ENCODE results near the gene METTL16.
A peak's percentile ranks its signal among the peaks of the same experiment; 100 is the strongest.

The METTL16 gene

GRCh38 chr17:2415081-2415480 lies 96.6 kb downstream of the METTL16 start:
- H3K9ac ChIP-seq (ENCODE audit: low read length) = no peak overlapping the region
- peaks cover 38% of the 10 kb centered on the region for H3K36me3 ChIP-seq (ENCODE audit: control insufficient read depth, insufficient read depth, low read length)
- no peak overlapping the region for H3K4me3 ChIP-seq (ENCODE audit: low read depth, low read length)
- no peaks in the 10 kb centered on the region for H3K9me3 ChIP-seq (ENCODE audit: control insufficient read depth, insufficient read depth, low read depth, low read length)
- H3K4me1 ChIP-seq (ENCODE audit: control insufficient read depth, insufficient read depth, low read length) = no peaks in the 10 kb centered on the region
- no peaks in the 10 kb centered on the region for H3K27me3 ChIP-seq (ENCODE audit: control insufficient read depth, insufficient read depth, low read length)
- H3K27ac ChIP-seq (ENCODE audit: low read depth, low read length) = no peak overlapping the region

- Histone ChIP-seq H3K4me1 (ENCODE audit: control insufficient read depth, insufficient read depth, low read length) (no peaks in the 10 kb centered on the region), H3K27ac (ENCODE audit: low read depth, low read length) (no peak overlapping the region), H3K9me3 (ENCODE audit: control insufficient read depth, insufficient read depth, low read depth, low read length) (no peaks in the 10 kb centered on the region), H3K27me3 (ENCODE audit: control insufficient read depth, insufficient read depth, low read length) (no peaks in the 10 kb centered on the region), H3K36me3 (ENCODE audit: control insufficient read depth, insufficient read depth, low read length) (peaks cover 32% of the 10 kb centered on the region), H3K4me3 (ENCODE audit: low read depth, low read length) (no peak overlapping the region), H3K9ac (ENCODE audit: low read length) (no peak overlapping the region)
Observed at GRCh38 chr17:2414446-2415064, 97.1 kb downstream of the METTL16 start.

- Histone ChIP-seq H3K27ac (ENCODE audit: low read depth, low read length) (no peak overlapping the region), H3K9ac (ENCODE audit: low read length) (no peak overlapping the region)
Observed at GRCh38 chr17:2412561-2413021, 99.1 kb downstream of the METTL16 start.

GRCh38 chr17:2410951-2411350 lies 100.7 kb downstream of the METTL16 start:
- Histone ChIP-seq H3K4me3 (ENCODE audit: low read depth, low read length) (no peak overlapping the region), H3K9me3 (ENCODE audit: control insufficient read depth, insufficient read depth, low read depth, low read length) (no peaks in the 10 kb centered on the region), H3K36me3 (ENCODE audit: control insufficient read depth, insufficient read depth, low read length) (peaks cover 23% of the 10 kb centered on the region), H3K27me3 (ENCODE audit: control insufficient read depth, insufficient read depth, low read length) (no peaks in the 10 kb centered on the region), H3K9ac (ENCODE audit: low read length) (no peak overlapping the region), H3K27ac (ENCODE audit: low read depth, low read length) (no peak overlapping the region), H3K4me1 (ENCODE audit: control insufficient read depth, insufficient read depth, low read length) (no peaks in the 10 kb centered on the region)

More at GRCh38 chr17:2412561-2413021, 99.1 kb downstream of the METTL16 start:
- H3K36me3 ChIP-seq (ENCODE audit: control insufficient read depth, insufficient read depth, low read length) = peaks cover 20% of the 10 kb centered on the region
- H3K9me3 ChIP-seq (ENCODE audit: control insufficient read depth, insufficient read depth, low read depth, low read length) = no peaks in the 10 kb centered on the region
- no peaks in the 10 kb centered on the region for H3K4me1 ChIP-seq (ENCODE audit: control insufficient read depth, insufficient read depth, low read length)
- H3K27me3 ChIP-seq (ENCODE audit: control insufficient read depth, insufficient read depth, low read length) = no peaks in the 10 kb centered on the region
- no peak overlapping the region for H3K4me3 ChIP-seq (ENCODE audit: low read depth, low read length)

GRCh38 chr17:2406903-2407790 lies 104.5 kb downstream of the METTL16 start:
- Histone ChIP-seq H3K9me3 (ENCODE audit: control insufficient read depth, insufficient read depth, low read depth, low read length) (no peaks in the 10 kb centered on the region), H3K4me3 (ENCODE audit: low read depth, low read length) (no peak overlapping the region), H3K36me3 (ENCODE audit: control insufficient read depth, insufficient read depth, low read length) (peaks cover 6% of the 10 kb centered on the region; the same call in 1 of the 2 replicates), H3K27me3 (ENCODE audit: control insufficient read depth, insufficient read depth, low read length) (no peaks in the 10 kb centered on the region), H3K4me1 (ENCODE audit: control insufficient read depth, insufficient read depth, low read length) (no peaks in the 10 kb centered on the region), H3K9ac (ENCODE audit: low read length) (no peak overlapping the region), H3K27ac (ENCODE audit: low read depth, low read length) (no peak overlapping the region)

- Histone ChIP-seq H3K27ac (ENCODE audit: low read depth, low read length) (no peak overlapping the region), H3K9me3 (ENCODE audit: control insufficient read depth, insufficient read depth, low read depth, low read length) (no peaks in the 10 kb centered on the region), H3K9ac (ENCODE audit: low read length) (no peak overlapping the region), H3K4me1 (ENCODE audit: control insufficient read depth, insufficient read depth, low read length) (no peaks in the 10 kb centered on the region), H3K36me3 (ENCODE audit: control insufficient read depth, insufficient read depth, low read length) (peaks cover 6% of the 10 kb centered on the region; the same call in 1 of the 2 replicates), H3K27me3 (ENCODE audit: control insufficient read depth, insufficient read depth, low read length) (no peaks in the 10 kb centered on the region), H3K4me3 (ENCODE audit: low read depth, low read length) (no peak overlapping the region)
Observed at GRCh38 chr17:2406271-2406902, 105.3 kb downstream of the METTL16 start.

GRCh38 chr17:2405247-2405926 lies 106.3 kb downstream of the METTL16 start:
- Histone ChIP-seq H3K9ac (ENCODE audit: low read length) (no peak overlapping the region), H3K36me3 (ENCODE audit: control insufficient read depth, insufficient read depth, low read length) (0 out of 2 replicates have a peak, but pooled peaks cover 3% of the 10 kb centered on the region), H3K4me1 (ENCODE audit: control insufficient read depth, insufficient read depth, low read length) (no peaks in the 10 kb centered on the region), H3K27ac (ENCODE audit: low read depth, low read length) (no peak overlapping the region), H3K9me3 (ENCODE audit: control insufficient read depth, insufficient read depth, low read depth, low read length) (no peaks in the 10 kb centered on the region), H3K27me3 (ENCODE audit: control insufficient read depth, insufficient read depth, low read length) (no peaks in the 10 kb centered on the region), H3K4me3 (ENCODE audit: low read depth, low read length) (no peak overlapping the region)

- 0 out of 2 replicates have a peak, but pooled peaks cover 3% of the 10 kb centered on the region for H3K36me3 ChIP-seq (ENCODE audit: control insufficient read depth, insufficient read depth, low read length)
- peaks cover 6% of the 10 kb centered on the region for H3K4me1 ChIP-seq (ENCODE audit: control insufficient read depth, insufficient read depth, low read length)
- no peak overlapping the region for H3K9ac ChIP-seq (ENCODE audit: low read length)
- H3K27ac ChIP-seq (ENCODE audit: low read depth, low read length) = no peak overlapping the region
- no peaks in the 10 kb centered on the region for H3K9me3 ChIP-seq (ENCODE audit: control insufficient read depth, insufficient read depth, low read depth, low read length)
- 0 out of 2 replicates have a peak overlapping the region, but pooled peaks have one; percentile 93 for H3K4me3 ChIP-seq (ENCODE audit: low read depth, low read length)
- H3K27me3 ChIP-seq (ENCODE audit: control insufficient read depth, insufficient read depth, low read length) = no peaks in the 10 kb centered on the region
Observed at GRCh38 chr17:2403044-2403443, 108.6 kb downstream of the METTL16 start.

- H3K9me3 ChIP-seq (ENCODE audit: control insufficient read depth, insufficient read depth, low read depth, low read length) = no peaks in the 10 kb centered on the region
- peak overlapping the region; percentile 93 for H3K4me3 ChIP-seq (ENCODE audit: low read depth, low read length)
- 0 out of 2 replicates have a peak, but pooled peaks cover 3% of the 10 kb centered on the region for H3K36me3 ChIP-seq (ENCODE audit: control insufficient read depth, insufficient read depth, low read length)
- no peaks in the 10 kb centered on the region for H3K27me3 ChIP-seq (ENCODE audit: control insufficient read depth, insufficient read depth, low read length)
- no peak overlapping the region for H3K27ac ChIP-seq (ENCODE audit: low read depth, low read length)
- peaks cover 11% of the 10 kb centered on the region for H3K4me1 ChIP-seq (ENCODE audit: control insufficient read depth, insufficient read depth, low read length)
- H3K9ac ChIP-seq (ENCODE audit: low read length) = peak overlapping the region; percentile 73
Observed at GRCh38 chr17:2402544-2402943, 109.1 kb downstream of the METTL16 start.

- H3K4me1 ChIP-seq (ENCODE audit: control insufficient read depth, insufficient read depth, low read length) = peaks cover 18% of the 10 kb centered on the region
- H3K27ac ChIP-seq (ENCODE audit: low read depth, low read length) = peak overlapping the region; percentile 93
- peak overlapping the region; percentile 91 for H3K9ac ChIP-seq (ENCODE audit: low read length)
- H3K36me3 ChIP-seq (ENCODE audit: control insufficient read depth, insufficient read depth, low read length) = 0 out of 2 replicates have a peak, but pooled peaks cover under 1% of the 10 kb centered on the region
- H3K9me3 ChIP-seq (ENCODE audit: control insufficient read depth, insufficient read depth, low read depth, low read length) = no peaks in the 10 kb centered on the region
- no peaks in the 10 kb centered on the region for H3K27me3 ChIP-seq (ENCODE audit: control insufficient read depth, insufficient read depth, low read length)
- peak overlapping the region; percentile 93 for H3K4me3 ChIP-seq (ENCODE audit: low read depth, low read length)
Observed at GRCh38 chr17:2401426-2402221, 110.1 kb downstream of the METTL16 start.
